Upper lobe of right lung (tissue), 1 donor: Measurements from ENCODE around the gene NUSAP1. TPM values are rescaled to one million over a fixed set of nuclear protein-coding genes. Genes with fewer than 3 reads are reported as not detected.
"Not testable (repeated sequence)": the region's sequence is repeated elsewhere in the genome, so short reads cannot be mapped to it uniquely, and the experiment has no call there.

Experiments used
- ATAC-seq: fragments of 200-7000 bp; cut with Tn5 transposase; one replicate; pipeline ENCODE4 v1.9.1; 2020; ENCODE audit warnings: mild to moderate bottlenecking, moderate library complexity
- DNase-seq: peaks from one replicate; pipeline ENCODE4 v3.0.0-alpha.2; 2020
- H3K27ac ChIP-seq: fragments of 200-600 bp; one replicate; pipeline ENCODE4 v1.8.0; 2022
- H3K27me3 ChIP-seq: fragments of 200-600 bp; one replicate; pipeline ENCODE4 v1.8.0; 2022; ENCODE audit warnings: mild to moderate bottlenecking
- H3K36me3 ChIP-seq: fragments of 200-600 bp; one replicate; pipeline ENCODE4 v1.8.0; 2022
- H3K4me1 ChIP-seq: fragments of 200-600 bp; one replicate; pipeline ENCODE4 v1.8.0; 2022
- H3K4me3 ChIP-seq: fragments of 200-600 bp; one replicate; pipeline ENCODE4 v1.8.0; 2022; ENCODE audit warnings: mild to moderate bottlenecking
- H3K9me3 ChIP-seq: fragments of 200-600 bp; one replicate; pipeline ENCODE4 v1.8.0; 2022
- CTCF ChIP-seq: fragments of 200-600 bp; IDR thresholded peaks from one replicate; pipeline ENCODE4 v1.8.0; 2022; ENCODE audit warnings: antibody characterized with exemption
- intact Hi-C: fragments of 100-400 bp; cut with DNase I; formaldehyde crosslinking; loops from one replicate; pipeline ENCODE4 v1.11.0; 2022
- total RNA-seq: library from RNA; stranded (reverse); fragmentation: NEBNext Ultra II Directional; extraction: Animal tissue kit (Norgen Biotek cat#: 25700); gene quantifications from one replicate; pipeline ENCODE4 v1.2.1, GENCODE V29; 2021
- donor health status: DM: no; HTN: yes; CAD: no; lungs with severe emphysema.

Gene NUSAP1
- total RNA-seq, 1 donor from 2014 or later: 6.7 TPM

DNA sequence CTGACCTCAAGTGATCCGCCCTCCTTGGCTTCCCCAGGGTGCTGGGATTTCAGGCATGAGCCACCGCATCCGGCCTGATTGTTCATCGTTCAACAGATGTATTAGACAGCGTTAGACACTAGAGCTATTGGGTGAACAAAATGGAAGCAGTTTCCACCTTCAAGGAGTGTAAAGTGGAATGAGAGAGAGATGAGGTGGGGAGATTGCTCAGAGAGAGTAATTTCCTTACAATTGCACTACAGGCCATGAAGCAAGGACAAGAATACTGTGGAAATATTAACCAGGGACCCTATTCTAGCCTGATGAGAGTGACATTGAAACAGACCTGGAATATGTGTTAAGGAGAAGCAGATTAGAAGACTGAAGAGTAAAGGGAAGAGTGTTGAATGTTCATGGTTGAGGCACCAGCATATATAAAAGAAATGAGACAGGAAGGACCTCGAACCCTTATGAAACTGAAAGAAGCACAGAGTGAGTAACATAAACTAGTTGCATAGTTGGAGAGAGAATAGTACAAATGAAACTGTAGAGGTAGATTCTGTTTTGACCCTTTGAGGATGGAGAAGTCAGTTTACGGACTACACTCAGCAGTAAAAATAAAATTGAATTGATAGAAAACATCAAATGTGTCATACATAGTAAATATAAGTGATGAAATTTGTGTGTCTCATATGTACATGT, 91.4 kb downstream of the NUSAP1 start:
- intact Hi-C loops: no loop called here
- DNase-seq: no peak

GRCh38 chr15:41424809-41425208, 92.1 kb downstream of the NUSAP1 start:
- intact Hi-C loops: no loop called here
- Histone ChIP-seq H3K4me3 (no peak overlapping the region), H3K27me3 (no peaks in the 10 kb centered on the region), H3K36me3 (no peaks in the 10 kb centered on the region), H3K4me1 (peaks cover 8% of the 10 kb centered on the region), H3K27ac (no peak overlapping the region), H3K9me3 (no peaks in the 10 kb centered on the region)
- TF ChIP-seq CTCF: no peak
- DNase-seq (no peak), ATAC-seq (no peak)

More for the DNA sequence above, 91.4 kb downstream of the NUSAP1 start:
- H3K4me1 ChIP-seq: peaks cover 11% of the 10 kb centered on the region
- H3K27me3 ChIP-seq: no peaks in the 10 kb centered on the region
- H3K9me3 ChIP-seq: no peaks in the 10 kb centered on the region
- no peak overlapping the region for H3K27ac ChIP-seq
- H3K4me3 ChIP-seq: no peak overlapping the region
- H3K36me3 ChIP-seq: no peaks in the 10 kb centered on the region
- no peak for TF ChIP-seq CTCF
- no peak for ATAC-seq

DNA sequence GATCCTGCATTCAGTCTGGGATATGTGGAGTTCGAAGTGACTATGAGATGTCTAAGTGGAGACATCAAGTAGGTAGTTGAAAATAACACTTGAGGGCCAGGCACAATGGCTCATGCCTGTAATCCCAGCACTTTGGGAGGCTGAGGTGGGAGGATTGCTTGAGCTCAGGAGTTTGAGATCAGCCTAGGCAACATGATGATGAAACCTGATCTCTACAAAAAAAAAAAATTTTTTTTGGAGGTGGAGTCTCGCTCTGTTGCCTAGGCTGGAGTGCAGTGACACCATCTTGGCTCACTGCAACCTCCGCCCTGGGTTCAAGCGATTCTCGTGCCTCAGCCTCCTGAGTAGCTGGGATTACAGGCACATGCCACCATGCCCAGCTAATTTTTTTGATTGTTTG, 93.2 kb downstream of the NUSAP1 start:
- H3K4me1 ChIP-seq, H3K9me3 ChIP-seq, ATAC-seq, H3K27me3 ChIP-seq, H3K4me3 ChIP-seq, intact Hi-C loops, H3K36me3 ChIP-seq, DNase-seq, H3K27ac ChIP-seq: not testable (repeated sequence)

DNA sequence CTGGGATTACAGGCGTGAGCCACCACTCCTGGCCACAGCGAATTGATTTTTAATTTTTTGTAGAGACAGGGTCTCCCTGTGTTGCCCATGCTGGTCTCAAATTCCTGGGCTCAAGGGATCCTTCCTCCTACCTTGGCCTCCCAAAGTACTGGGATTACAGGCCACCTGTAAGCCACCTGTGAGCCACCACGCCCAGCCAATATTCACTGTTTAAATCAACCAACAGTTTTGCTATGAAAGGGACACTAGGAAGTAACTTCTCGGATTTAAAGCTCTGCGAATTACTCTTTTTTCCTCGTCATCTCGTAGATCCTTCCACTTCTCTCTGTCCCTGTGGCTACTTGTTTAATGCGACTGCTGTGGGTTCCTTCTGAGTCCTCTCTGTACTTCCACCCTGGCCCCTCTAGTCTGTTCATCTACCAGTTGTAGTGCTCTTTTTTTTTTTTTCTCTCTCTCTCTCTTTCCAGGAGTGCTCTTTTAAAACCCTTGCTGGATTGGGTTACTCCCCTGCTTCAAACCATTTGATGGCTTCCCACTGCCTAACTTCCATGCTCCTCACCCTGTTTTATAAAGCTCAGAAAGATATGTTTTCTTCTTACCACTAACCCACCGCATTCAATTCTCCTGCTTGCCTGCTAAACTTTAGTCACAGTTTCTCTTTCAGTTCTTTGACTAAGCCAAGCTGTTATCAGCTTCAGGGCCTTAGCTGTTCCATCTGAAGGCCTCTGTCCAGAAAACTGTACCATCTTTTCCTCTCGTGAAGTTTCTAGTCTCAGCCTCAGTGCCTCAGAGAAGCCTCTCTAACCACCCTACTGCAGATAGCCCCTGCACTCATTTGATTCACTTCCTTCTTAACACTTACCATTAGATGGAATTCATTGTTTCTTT, 96.6 kb downstream of the NUSAP1 start:
- Histone ChIP-seq H3K9me3 (no peaks in the 10 kb centered on the region), H3K27me3 (no peaks in the 10 kb centered on the region), H3K27ac (no peak overlapping the region), H3K4me1 (no peaks in the 10 kb centered on the region), H3K36me3 (no peaks in the 10 kb centered on the region), H3K4me3 (no peak overlapping the region)
- intact Hi-C loops: no loop called here
- ATAC-seq (no peak), DNase-seq (no peak)
- TF ChIP-seq CTCF: no peak

Other genes with a start within 250 kb of the NUSAP1 start
- gene INO80, start 216.6 kb upstream of the NUSAP1 start, total RNA-seq: 35.6 TPM
- gene EXD1, start 102.1 kb upstream of the NUSAP1 start, total RNA-seq: not detected
- gene CHP1, start 101.6 kb upstream of the NUSAP1 start, total RNA-seq: 175 TPM
- 0.55 TPM for gene OIP5, start 290 bp upstream of the NUSAP1 start, total RNA-seq
- gene NDUFAF1, start 69.6 kb downstream of the NUSAP1 start, total RNA-seq: 15.3 TPM
- 27.1 TPM for gene RTF1, start 84.2 kb downstream of the NUSAP1 start, total RNA-seq
- 0.67 TPM for gene ITPKA, start 161.0 kb downstream of the NUSAP1 start, total RNA-seq
- gene LTK, start 180.9 kb downstream of the NUSAP1 start, total RNA-seq: 15.1 TPM
- 24.9 TPM for gene RPAP1, start 211.4 kb downstream of the NUSAP1 start, total RNA-seq
- gene TYRO3, start 226.3 kb downstream of the NUSAP1 start, total RNA-seq: 22.6 TPM